Activated CD4-positive, CD25-positive, alpha-beta regulatory T cell (primary cell): Measurements from ENCODE around the gene L2HGDH.

Experiments used
- DNase-seq, 4 experiments: peaks; one replicate each; lab custom pipeline; 2025; lab: John Stamatoyannopoulos, UW

Gene L2HGDH

DNA sequence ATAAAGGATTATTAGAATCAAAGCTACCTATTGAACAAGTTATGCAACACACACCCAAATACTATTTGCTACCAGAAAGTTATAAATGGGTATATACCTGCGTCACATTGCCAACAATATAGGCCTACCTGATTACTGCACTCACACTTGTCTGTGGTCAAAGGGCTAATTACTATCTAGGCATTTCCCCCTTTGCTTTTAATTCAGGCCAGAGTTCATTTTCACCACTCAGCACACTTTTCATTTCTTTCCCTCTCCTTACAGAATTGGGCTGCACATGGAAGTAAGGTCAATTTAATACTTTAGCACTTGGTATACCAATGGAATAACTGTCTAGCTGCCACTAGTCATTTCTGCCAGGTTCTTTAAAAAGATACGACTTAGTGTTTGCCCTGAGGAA is 82.3 kb downstream of the L2HGDH start:
- no peak for DNase-seq

DNA sequence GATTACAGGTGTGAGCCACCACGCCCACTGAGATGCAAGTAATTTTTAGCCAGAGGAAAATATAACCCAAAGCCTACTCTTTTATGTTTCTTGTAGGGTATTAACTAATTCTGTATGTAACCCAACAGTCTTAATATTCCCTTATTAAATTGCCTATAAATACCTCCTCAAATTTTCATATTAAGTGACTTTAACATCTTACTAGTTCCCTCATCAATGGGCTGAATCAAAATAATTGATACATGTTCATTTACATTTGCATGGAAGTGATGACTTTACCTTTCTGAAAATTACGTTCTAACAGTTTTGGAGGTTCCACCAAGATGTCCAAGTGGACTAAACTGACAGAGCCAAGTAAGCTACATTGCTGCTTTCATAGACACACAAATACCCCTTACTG is 83.7 kb downstream of the L2HGDH start:
- DNase-seq, result no peak

DNA sequence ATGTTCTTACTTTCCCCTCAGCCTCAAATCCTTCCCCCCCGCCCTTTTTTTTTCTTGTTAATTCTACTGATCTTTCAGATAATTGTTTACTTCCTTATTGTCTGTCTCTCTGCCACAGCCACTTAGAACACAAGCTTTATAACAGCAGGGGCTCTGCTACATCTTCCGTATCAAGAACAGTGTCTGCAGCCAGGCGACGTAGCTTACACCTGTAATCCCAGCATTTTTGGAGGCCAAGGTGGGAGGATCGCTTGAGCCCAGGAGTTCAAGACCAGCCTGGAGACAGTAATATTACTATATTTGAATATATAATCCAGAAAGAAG is 86.1 kb downstream of the L2HGDH start:
- DNase-seq, result no peak

DNA sequence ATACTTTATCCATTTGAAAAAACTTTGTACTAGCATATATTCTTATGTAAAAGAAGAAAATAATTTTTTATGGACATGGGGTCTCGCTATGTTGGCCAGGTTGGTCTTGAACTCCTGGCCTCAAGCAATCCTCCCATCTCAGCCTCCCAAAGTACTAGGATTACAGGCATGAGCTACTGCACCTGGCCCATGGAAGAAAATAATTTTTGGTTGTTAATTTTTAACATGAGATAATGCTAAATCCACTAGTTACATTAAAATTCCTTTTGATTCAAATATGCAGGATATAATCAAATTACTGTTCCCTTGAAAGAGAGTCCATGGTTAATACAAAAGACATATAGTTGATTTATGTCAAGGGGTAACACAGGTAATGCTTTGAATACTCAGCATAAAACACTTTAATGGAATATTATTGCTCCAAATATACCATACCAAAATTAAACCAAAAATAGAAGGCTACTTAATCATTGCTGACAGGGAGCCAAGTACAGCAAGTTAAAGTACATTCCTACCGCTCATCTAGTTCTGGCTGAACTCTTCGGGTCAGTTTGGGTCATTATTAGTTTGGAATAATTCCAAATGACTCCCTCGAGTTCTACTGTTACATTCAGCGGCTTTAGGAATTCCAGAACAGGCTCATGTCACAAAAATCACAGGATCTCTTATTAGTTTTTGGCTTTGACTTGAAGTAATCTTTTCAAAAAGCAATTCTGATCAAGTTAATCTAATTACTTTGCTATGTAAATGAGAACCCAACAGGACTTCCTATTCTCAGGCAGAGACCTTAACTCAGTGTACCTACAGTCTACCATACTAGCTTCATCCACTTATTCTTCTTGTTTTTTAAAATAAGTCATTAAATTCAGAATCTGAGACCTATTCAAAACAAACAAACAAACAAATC is 86.7 kb downstream of the L2HGDH start:
- DNase-seq, result no peak

DNA sequence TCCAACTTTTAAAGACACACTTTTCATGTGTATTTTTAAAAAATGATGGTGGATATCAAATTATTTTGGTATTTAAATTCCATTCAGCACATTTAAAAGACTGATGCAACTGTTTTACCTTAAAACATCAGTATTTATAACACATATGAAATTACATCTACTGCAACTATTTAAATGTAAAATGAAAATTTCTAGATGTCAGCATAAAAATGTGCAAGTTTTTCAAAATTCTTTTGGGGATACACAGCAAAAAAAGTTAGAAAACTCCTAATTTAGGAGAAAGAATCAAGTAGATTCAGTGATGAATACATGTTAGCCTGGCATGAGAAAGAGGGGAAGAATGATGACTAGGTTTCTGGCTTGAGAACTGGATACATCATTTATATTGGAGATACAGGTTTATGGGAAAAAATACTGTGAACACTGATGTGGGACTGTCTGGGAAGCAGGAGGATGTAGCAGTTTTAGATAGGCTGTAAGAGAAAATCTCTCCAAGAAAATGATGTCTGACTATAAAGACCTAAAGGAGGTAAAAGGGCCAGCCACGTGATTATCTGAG is 89.9 kb downstream of the L2HGDH start:
- no peak for DNase-seq

DNA sequence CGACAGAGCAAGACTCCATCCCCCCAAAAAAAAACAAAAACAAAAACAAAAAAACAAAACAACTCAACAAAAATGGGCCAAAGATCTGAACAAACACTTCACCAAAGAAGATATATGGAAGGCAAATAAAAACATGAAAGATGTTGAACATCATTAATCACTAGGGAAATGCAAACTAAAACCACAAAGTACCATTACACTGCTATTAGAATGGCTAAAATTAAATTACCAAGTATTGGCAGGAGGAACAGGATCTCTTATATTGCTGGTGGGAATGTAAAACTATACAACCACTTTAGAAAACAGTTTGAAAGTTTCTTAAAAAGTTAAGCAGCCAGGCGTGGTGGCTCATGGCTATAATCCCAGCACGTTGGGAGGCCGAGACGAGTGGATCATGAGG is 93.5 kb downstream of the L2HGDH start:
- no peak for DNase-seq

DNA sequence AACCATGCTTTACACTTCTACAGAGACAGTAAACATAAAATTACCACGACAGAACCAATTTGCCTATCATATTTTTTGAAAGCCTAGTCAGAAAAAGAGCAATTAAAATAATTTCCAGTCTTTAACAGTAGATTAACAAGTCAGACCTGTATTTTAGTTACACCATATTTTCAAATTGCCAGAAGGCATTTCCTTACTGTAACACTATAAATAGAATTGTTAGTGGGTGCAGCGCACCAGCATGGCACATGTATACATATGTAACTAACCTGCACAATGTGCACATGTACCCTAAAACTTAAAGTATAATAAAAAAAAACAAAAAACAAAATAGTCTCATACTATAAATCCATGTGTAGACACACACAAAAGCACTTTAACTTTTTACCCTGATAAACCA is 96.6 kb downstream of the L2HGDH start:
- no peak for DNase-seq

DNA sequence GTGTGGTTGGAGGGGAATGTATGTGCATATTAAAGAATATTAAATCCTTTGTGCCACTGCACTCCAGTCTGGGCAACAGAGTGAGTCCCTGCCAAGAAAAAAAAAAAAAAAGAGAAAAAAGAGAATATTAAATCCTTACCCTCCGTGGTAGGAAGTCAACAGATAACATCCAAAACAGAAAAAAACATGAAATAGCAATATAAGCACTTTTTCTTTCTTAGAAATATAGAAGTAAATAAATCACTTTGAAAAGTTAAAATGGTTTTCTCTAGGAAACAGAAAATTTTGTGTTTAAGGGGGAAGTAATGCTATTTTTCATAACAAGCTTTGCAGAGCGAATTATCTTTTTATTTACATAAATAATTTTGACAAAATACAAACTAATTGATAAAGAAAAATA is 98.2 kb downstream of the L2HGDH start:
- no peak for DNase-seq

DNA sequence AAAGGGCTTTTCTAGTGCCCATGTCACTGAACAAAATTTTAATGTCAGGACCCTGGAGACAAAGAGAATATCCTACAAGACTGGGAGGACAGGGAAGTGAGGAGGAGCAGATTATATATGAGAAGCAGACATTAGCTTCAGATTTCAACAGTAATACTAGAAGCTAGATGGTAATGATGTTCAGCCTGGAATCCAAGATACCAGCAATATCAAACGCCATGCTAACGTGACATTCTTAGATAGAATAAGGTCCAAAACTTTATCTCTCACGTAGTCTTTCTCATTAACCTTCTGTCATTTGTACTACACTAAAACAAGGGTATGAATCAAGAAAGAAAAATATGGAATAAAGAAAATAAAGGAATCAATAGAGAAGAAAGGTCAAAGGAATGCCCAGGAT is 99.3 kb downstream of the L2HGDH start:
- DNase-seq, result no peak

DNA sequence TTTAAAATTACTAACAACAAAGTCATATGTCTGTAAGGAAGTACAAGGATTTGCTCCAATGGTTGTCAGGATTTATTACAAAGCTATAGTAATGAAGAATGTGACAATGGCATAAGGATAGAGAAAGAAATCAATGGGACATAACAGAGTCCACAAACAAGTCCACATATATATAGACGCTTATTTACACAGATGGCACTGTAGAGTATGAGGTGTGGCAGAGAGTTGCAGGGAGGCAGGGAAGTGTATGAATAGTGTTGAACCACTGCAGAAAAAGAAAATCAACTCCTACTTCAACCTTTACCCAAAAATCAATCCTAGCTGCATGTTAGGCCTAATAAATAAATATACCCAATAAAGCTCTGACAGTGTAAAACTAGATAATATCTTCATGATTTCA is 102.0 kb downstream of the L2HGDH start:
- no peak for DNase-seq

DNA sequence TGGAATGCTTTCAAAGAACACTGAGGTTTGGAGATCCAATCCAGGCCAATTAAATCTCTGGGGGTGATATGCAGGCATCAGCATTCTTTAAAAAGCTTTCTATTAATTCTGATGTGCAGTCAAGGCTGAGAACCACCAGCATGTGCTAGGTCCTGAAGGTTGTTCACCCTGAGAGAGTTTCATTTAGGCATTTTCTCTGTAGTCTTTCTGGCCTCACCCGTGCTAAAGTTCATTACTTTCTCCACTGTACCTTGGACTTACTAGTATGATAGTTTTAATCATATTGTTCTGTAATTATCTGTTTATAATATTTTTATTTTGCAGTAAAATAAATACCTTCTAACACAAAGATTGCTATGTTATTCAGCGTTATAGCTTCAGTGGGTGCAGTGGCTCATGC is 113.5 kb downstream of the L2HGDH start:
- no peak for DNase-seq

DNA sequence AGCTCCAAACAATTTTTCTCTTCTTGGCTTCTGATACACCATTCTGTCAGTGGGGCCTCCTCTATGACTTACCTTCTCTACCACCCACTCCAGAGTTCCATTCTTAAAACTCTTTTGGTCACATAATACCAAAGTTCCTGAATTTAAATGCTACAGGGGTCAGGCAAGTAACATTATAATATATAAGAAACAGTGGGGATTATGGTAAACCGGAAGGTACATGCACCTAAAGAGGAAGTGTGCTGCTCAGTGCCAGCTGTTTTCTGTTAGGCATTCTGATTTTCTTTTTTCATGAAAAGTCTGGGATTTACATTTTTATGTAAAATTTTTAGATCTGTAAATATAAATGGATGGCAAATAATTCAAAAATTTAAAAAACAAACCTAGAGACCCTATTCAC is 120.5 kb downstream of the L2HGDH start:
- DNase-seq, result no peak
